SK-N-SH (cell line): ENCODE results near the gene SENP1.

Experiments used
- CTCF ChIP-seq: fragments of 200-600 bp; sonication (generic); IDR thresholded peaks from 2 replicates; pipeline ENCODE4 v1.6.1; 2017; ENCODE audit warnings: antibody characterized with exemption, mild to moderate bottlenecking, moderate library complexity
- EP300 ChIP-seq, 2 experiments: IDR thresholded peaks; 2 replicates each; pipeline versions ENCODE4 v1.4.0 to v1.6.1; 2012; ENCODE audit warnings: borderline replicate concordance in 1 of 2, low read depth in 1 of 2, low read length in 1 of 2
- FOXJ3 ChIP-seq: sonication (generic); formaldehyde crosslinking; IDR thresholded peaks from 2 replicates; pipeline ENCODE4 v1.5.1; 2020; ENCODE audit warnings: mild to moderate bottlenecking, missing genetic modification reagents
- TCF12 ChIP-seq: IDR thresholded peaks from 2 replicates; pipeline ENCODE4 v1.4.0; 2012
- TF ChIP-seq, protein P1 (sequence below): IDR thresholded peaks from 2 replicates; pipeline ENCODE4 v1.4.0; 2012; ENCODE audit warnings: low read depth

- TF ChIP-seq FOXJ3 (CRISPR knock-in tag) (no peak), CTCF (no peak), EP300 (IDR thresholded peaks at IDR 0.05; ENCODE audit: borderline replicate concordance in 1 of 2, low read depth in 1 of 2, low read length in 1 of 2) (no peak), TCF12 (no peak)
- TF ChIP-seq, protein P1, sequence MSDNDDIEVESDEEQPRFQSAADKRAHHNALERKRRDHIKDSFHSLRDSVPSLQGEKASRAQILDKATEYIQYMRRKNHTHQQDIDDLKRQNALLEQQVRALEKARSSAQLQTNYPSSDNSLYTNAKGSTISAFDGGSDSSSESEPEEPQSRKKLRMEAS: no peak
These were observed 86.1 kb downstream of the SENP1 start for GRCh38 chr12:48019639-48020265.
